H9 (cell line): ENCODE results near the gene RNASE9. TPM values are rescaled to one million over a fixed set of nuclear protein-coding genes. Genes with fewer than 3 reads are reported as not detected.

Source experiments
- DNase-seq: peaks from one replicate; pipeline ENCODE4 v3.0.0-alpha.2; 2017
- H2AFZ ChIP-seq: one replicate; pipeline ENCODE4 v1.6.1; 2013; ENCODE audit warnings: mild to moderate bottlenecking, low read length, control low read depth, moderate library complexity
- H2AK5ac ChIP-seq: 2 replicates; pipeline ENCODE4 v1.6.1; 2013; ENCODE audit warnings: low read length, control low read depth, mixed read lengths; ENCODE audit not compliant: insufficient read length
- H2BK120ac ChIP-seq: one replicate; pipeline ENCODE4 v1.6.1; 2013; ENCODE audit warnings: low read depth, mild to moderate bottlenecking, low read length, control low read depth, inconsistent platforms; ENCODE audit not compliant: poor library complexity, severe bottlenecking
- H2BK12ac ChIP-seq: 2 replicates; pipeline ENCODE4 v1.6.1; 2013; ENCODE audit warnings: low read length, control low read depth, mixed read lengths, low read depth; ENCODE audit not compliant: insufficient read length
- H2BK15ac ChIP-seq: 2 replicates; pipeline ENCODE4 v1.6.1; 2013; ENCODE audit warnings: low read depth, low read length, control low read depth
- H2BK20ac ChIP-seq: one replicate; pipeline ENCODE4 v1.6.1; 2013; ENCODE audit warnings: low read depth, mild to moderate bottlenecking, low read length, control low read depth, inconsistent platforms; ENCODE audit not compliant: poor library complexity, severe bottlenecking
- H2BK5ac ChIP-seq: 2 replicates; pipeline ENCODE4 v1.6.1; 2013; ENCODE audit warnings: low read length, control low read depth, mixed read lengths; ENCODE audit not compliant: insufficient read length
- H3K14ac ChIP-seq: 2 replicates; pipeline ENCODE4 v1.6.1; 2013; ENCODE audit warnings: low read length, control low read depth; ENCODE audit not compliant: insufficient read depth
- H3K18ac ChIP-seq: 2 replicates; pipeline ENCODE4 v1.6.1; 2013; ENCODE audit warnings: low read depth, mild to moderate bottlenecking, mixed read lengths, low read length, control low read depth; ENCODE audit not compliant: insufficient read length
- H3K23ac ChIP-seq: 2 replicates; pipeline ENCODE4 v1.6.1; 2013; ENCODE audit warnings: low read length, control low read depth, mixed read lengths, low read depth; ENCODE audit not compliant: insufficient read length
- H3K23me2 ChIP-seq: 2 replicates; pipeline ENCODE4 v1.6.1; 2013; ENCODE audit warnings: low read depth, mild to moderate bottlenecking, mixed read lengths, low read length, control low read depth; ENCODE audit not compliant: insufficient read length, poor library complexity, severe bottlenecking
- H3K27ac ChIP-seq: 2 replicates; pipeline ENCODE4 v1.5.1; 2013; ENCODE audit warnings: low read length, control low read depth, mixed read lengths, low read depth; ENCODE audit not compliant: insufficient read length
- H3K27me3 ChIP-seq: 2 replicates; pipeline ENCODE4 v1.6.1; 2013; ENCODE audit warnings: low read length, control low read depth, inconsistent platforms; ENCODE audit not compliant: insufficient read depth
- H3K4ac ChIP-seq: 2 replicates; pipeline ENCODE4 v1.6.1; 2013; ENCODE audit warnings: low read depth, mild to moderate bottlenecking, control low read depth, inconsistent platforms, low read length, moderate library complexity
- H3K4me1 ChIP-seq: 2 replicates; pipeline ENCODE4 v1.6.1; 2013; ENCODE audit warnings: low read length, control low read depth, inconsistent platforms; ENCODE audit not compliant: insufficient read depth
- H3K4me2 ChIP-seq: 2 replicates; pipeline ENCODE4 v1.6.1; 2013; ENCODE audit warnings: low read length, control low read depth, mixed read lengths; ENCODE audit not compliant: insufficient read length, insufficient read depth
- H3K56ac ChIP-seq: 2 replicates; pipeline ENCODE4 v1.6.1; 2013; ENCODE audit warnings: low read depth, mild to moderate bottlenecking, mixed read lengths, low read length, control low read depth; ENCODE audit not compliant: insufficient read length
- H3K79me1 ChIP-seq: 2 replicates; pipeline ENCODE4 v1.6.1; 2013; ENCODE audit warnings: low read depth, mild to moderate bottlenecking, moderate library complexity, low read length, control low read depth, inconsistent platforms; ENCODE audit not compliant: insufficient read depth, poor library complexity, severe bottlenecking
- H3K79me2 ChIP-seq: 2 replicates; pipeline ENCODE4 v1.6.1; 2013; ENCODE audit warnings: low read length, control low read depth, inconsistent platforms; ENCODE audit not compliant: insufficient read depth
- H3K9ac ChIP-seq: 2 replicates; pipeline ENCODE4 v1.6.1; 2013; ENCODE audit warnings: low read length, control low read depth, mixed read lengths; ENCODE audit not compliant: insufficient read length; ENCODE audit errors: extremely low read depth
- H3K9me3 ChIP-seq: one replicate; pipeline ENCODE4 v1.6.1; 2013; ENCODE audit warnings: low read depth, low read length, inconsistent platforms; ENCODE audit not compliant: control insufficient read depth
- H3T11ph ChIP-seq: one replicate; pipeline ENCODE4 v1.6.1; 2013; ENCODE audit warnings: mild to moderate bottlenecking, low read length, control low read depth, inconsistent platforms
- H4K20me1 ChIP-seq: one replicate; pipeline ENCODE4 v1.6.1; 2013; ENCODE audit not compliant: control insufficient read depth, insufficient read length, insufficient read depth
- H4K5ac ChIP-seq: 2 replicates; pipeline ENCODE4 v1.6.1; 2013; ENCODE audit warnings: low read depth, mild to moderate bottlenecking, mixed read lengths, low read length, control low read depth; ENCODE audit not compliant: insufficient read length
- H4K8ac ChIP-seq: replicated peaks from 2 replicates; pipeline ENCODE4 v1.6.1; 2013; ENCODE audit warnings: low read length, control low read depth, mixed read lengths, low read depth; ENCODE audit not compliant: insufficient read length
- H4K91ac ChIP-seq: 2 replicates; pipeline ENCODE4 v1.6.1; 2013; ENCODE audit warnings: low read depth, mild to moderate bottlenecking, moderate library complexity, mixed read lengths, low read length, control low read depth; ENCODE audit not compliant: insufficient read length
- H3K27ac Mint-ChIP-seq, 3 experiments: 2 replicates in 2 of 3; 3 replicates in 1 of 3; pipeline ENCODE4 v1.8.0; 2020 to 2021; ENCODE audit warnings: mixed read lengths in 3 of 3, mild to moderate bottlenecking in 1 of 3, moderate library complexity in 1 of 3
- H3K27me3 Mint-ChIP-seq: 2 replicates; pipeline ENCODE4 v1.8.0; 2021; ENCODE audit warnings: low read depth, mild to moderate bottlenecking, moderate library complexity, mixed read lengths
- H3K36me3 Mint-ChIP-seq, 3 experiments: 2 replicates in 2 of 3; 3 replicates in 1 of 3; pipeline ENCODE4 v1.8.0; 2020 to 2021; ENCODE audit warnings: low read depth in 3 of 3, mixed read lengths in 3 of 3; ENCODE audit not compliant: insufficient read depth in 1 of 3
- H3K4me1 Mint-ChIP-seq, 2 experiments: 2 replicates each; pipeline ENCODE4 v1.8.0; 2020; ENCODE audit warnings: mixed read lengths in 2 of 2
- H3K4me3 Mint-ChIP-seq, 2 experiments: 2 replicates in 1 of 2; 3 replicates in 1 of 2; pipeline ENCODE4 v1.8.0; 2020 to 2021; ENCODE audit warnings: mild to moderate bottlenecking in 2 of 2, mixed read lengths in 2 of 2, moderate library complexity in 1 of 2
- H3K9me3 Mint-ChIP-seq, 2 experiments: 2 replicates in 1 of 2; 3 replicates in 1 of 2; pipeline ENCODE4 v1.8.0; 2020; ENCODE audit warnings: mild to moderate bottlenecking in 2 of 2, mixed read lengths in 2 of 2, moderate library complexity in 1 of 2
- WGBS: extraction: QIAGEN DNeasy Blood & Tissue Kit; methylation state at CpG from one replicate; pipeline ENCODE4 v1.1.7; 2013; ENCODE audit warnings: missing lambda C conversion rate, low lambda C conversion rate, mixed read lengths; ENCODE audit not compliant: insufficient read length; ENCODE audit errors: extremely low coverage; 5-methylcytosine and 5-hydroxymethylcytosine counted together
- total RNA-seq: library from RNA; stranded (reverse); gene quantifications from 2 replicates; pipeline ENCODE4 v1.2.1, GENCODE V29; 2021
- TF ChIP-seq, protein P1 (sequence below): fragments of 200-600 bp; sonication (generic); conservative IDR thresholded peaks from 3 replicates; pipeline ENCODE4 v1.8.0; 2021; ENCODE audit warnings: antibody characterized with exemption, mild to moderate bottlenecking

Gene RNASE9
- total RNA-seq, 1 experiment from 2014 or later = not detected

DNA sequence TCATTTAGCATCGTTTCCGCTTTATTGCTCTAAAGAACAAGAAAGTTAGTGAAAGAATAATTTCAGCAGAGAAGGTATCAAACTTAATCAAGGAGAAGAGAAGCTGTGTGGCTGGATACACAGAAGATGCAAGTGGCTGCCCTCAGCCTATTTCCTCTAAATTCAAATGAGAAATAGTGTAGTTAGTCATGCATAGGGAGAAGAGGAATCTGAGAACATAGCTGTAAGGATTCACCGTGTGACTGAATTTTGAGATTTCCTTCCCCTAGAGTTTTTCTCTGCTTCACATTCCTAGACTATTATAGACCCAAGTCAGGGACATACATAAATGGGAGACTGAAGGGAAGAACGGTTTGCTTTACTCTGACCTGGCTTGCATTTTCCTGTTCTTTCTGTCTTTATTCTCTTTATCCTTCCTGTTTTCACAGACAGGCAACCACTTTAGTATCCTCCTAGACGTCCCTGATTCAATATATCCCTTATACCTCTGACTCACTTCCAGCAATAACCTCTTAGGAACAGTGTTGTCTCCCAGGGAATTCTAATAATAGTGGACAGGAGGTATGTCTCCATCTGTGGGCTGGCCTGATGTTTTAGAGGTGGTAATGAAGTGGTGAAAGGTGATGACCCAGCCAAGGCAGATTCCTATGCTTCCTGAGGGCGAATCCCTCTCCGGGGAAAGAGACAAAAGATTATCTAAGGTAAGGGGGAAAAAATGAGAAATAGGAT, 48.5 kb downstream of the RNASE9 start:
- Mint-ChIP-seq H3K4me3 (no peak overlapping the region), H3K36me3 (no peaks in the 10 kb centered on the region), H3K27ac (no peak overlapping the region), H3K27me3 (no peaks in the 10 kb centered on the region), H3K4me1 (peaks cover 10 to 13% of the 10 kb centered on the region in 2 experiments), H3K9me3 (peaks cover 0 to 2% of the 10 kb centered on the region in 2 experiments; a peak in 1 of 5 replicates)
- TF ChIP-seq, protein P1, sequence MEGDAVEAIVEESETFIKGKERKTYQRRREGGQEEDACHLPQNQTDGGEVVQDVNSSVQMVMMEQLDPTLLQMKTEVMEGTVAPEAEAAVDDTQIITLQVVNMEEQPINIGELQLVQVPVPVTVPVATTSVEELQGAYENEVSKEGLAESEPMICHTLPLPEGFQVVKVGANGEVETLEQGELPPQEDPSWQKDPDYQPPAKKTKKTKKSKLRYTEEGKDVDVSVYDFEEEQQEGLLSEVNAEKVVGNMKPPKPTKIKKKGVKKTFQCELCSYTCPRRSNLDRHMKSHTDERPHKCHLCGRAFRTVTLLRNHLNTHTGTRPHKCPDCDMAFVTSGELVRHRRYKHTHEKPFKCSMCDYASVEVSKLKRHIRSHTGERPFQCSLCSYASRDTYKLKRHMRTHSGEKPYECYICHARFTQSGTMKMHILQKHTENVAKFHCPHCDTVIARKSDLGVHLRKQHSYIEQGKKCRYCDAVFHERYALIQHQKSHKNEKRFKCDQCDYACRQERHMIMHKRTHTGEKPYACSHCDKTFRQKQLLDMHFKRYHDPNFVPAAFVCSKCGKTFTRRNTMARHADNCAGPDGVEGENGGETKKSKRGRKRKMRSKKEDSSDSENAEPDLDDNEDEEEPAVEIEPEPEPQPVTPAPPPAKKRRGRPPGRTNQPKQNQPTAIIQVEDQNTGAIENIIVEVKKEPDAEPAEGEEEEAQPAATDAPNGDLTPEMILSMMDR = no peak
- Histone ChIP-seq H3T11ph (no peak overlapping the region), H2AFZ (peak overlapping the region; percentile 44), H4K91ac (no peak overlapping the region), H4K8ac (no peak overlapping the region), H3K79me2 (no peaks in the 10 kb centered on the region), H3K18ac (no peak overlapping the region), H2BK20ac (no peak overlapping the region), H3K14ac (no peak overlapping the region), H3K4me2 (no peak overlapping the region), H2AK5ac (no peak overlapping the region), H2BK12ac (no peak overlapping the region), H3K9ac (no peak overlapping the region), H2BK15ac (no peak overlapping the region), H3K9me3 (no peaks in the 10 kb centered on the region), H2BK5ac (no peak overlapping the region), H3K4ac (no peak overlapping the region), H3K4me1 (peaks cover 3% of the 10 kb centered on the region; the same call in 1 of the 2 replicates), H2BK120ac (no peak overlapping the region), H4K5ac (no peak overlapping the region), H3K27ac (no peak overlapping the region), H4K20me1 (no peaks in the 10 kb centered on the region), H3K79me1 (no peaks in the 10 kb centered on the region), H3K23me2 (no peaks in the 10 kb centered on the region), H3K27me3 (no peaks in the 10 kb centered on the region), H3K23ac (no peak overlapping the region), H3K56ac (no peak overlapping the region)
- no CpG with 5 or more reads among the region's 7 CpGs for WGBS
- DNase-seq = no peak
